GM18498 (cell line): ENCODE results near the gene HRH4.

ENCODE experiments used
- ATAC-seq: cut with Tn5 transposase; IDR thresholded peaks from one replicate; pipeline ENCODE4 v1.9.1; 2021; ENCODE audit warnings: mild to moderate bottlenecking, moderate library complexity; ENCODE audit not compliant: unreplicated experiment

Gene HRH4

GRCh38 chr18:24465486-24465885 is 5.0 kb downstream of the HRH4 start:
- no peak for ATAC-seq

- no peak for ATAC-seq
Observed at GRCh38 chr18:24466771-24467170, 6.3 kb downstream of the HRH4 start.

- ATAC-seq, result no peak
Observed at GRCh38 chr18:24470022-24470618, 9.7 kb downstream of the HRH4 start.

GRCh38 chr18:24470805-24471204 is 10.4 kb downstream of the HRH4 start:
- no peak for ATAC-seq

GRCh38 chr18:24472591-24472990 is 12.2 kb downstream of the HRH4 start:
- ATAC-seq, result no peak

GRCh38 chr18:24474406-24474805 is 14.0 kb downstream of the HRH4 start:
- ATAC-seq, result no peak

- no peak for ATAC-seq
Observed at GRCh38 chr18:24475926-24476589, 15.6 kb downstream of the HRH4 start.

- no peak for ATAC-seq
Observed at GRCh38 chr18:24479371-24479770, 18.9 kb downstream of the HRH4 start.

GRCh38 chr18:24482821-24483220 is 22.4 kb downstream of the HRH4 start:
- no peak for ATAC-seq

GRCh38 chr18:24485681-24486080 is 25.2 kb downstream of the HRH4 start:
- no peak for ATAC-seq

- ATAC-seq, result no peak
Observed at GRCh38 chr18:24486684-24487083, 26.2 kb downstream of the HRH4 start.

GRCh38 chr18:24488824-24489493 is 28.5 kb downstream of the HRH4 start:
- ATAC-seq, result no peak

GRCh38 chr18:24490539-24490938 is 30.1 kb downstream of the HRH4 start:
- no peak for ATAC-seq

GRCh38 chr18:24491927-24492834 is 31.7 kb downstream of the HRH4 start:
- peak; percentile 89 for ATAC-seq

GRCh38 chr18:24494586-24494985 is 34.1 kb downstream of the HRH4 start:
- ATAC-seq, result no peak

GRCh38 chr18:24497031-24497754 is 36.8 kb downstream of the HRH4 start:
- ATAC-seq, result no peak

- no peak for ATAC-seq
Observed at GRCh38 chr18:24499814-24500213, 39.4 kb downstream of the HRH4 start.

- no peak for ATAC-seq
Observed at GRCh38 chr18:24500217-24500616, 39.8 kb downstream of the HRH4 start.

- no peak for ATAC-seq
Observed at GRCh38 chr18:24500766-24501165, 40.3 kb downstream of the HRH4 start.

GRCh38 chr18:24502667-24503523 is 42.5 kb downstream of the HRH4 start:
- no peak for ATAC-seq
